Neuronal stem cell (in vitro differentiated cells): ENCODE data around the gene RPEL1.

Source experiments
- DNase-seq: peaks from one replicate; pipeline ENCODE4 v3.0.0-alpha.2; 2013; ENCODE audit warnings: low spot score
- H2AFZ ChIP-seq: one replicate; pipeline ENCODE4 v1.6.1; 2013; ENCODE audit warnings: mild to moderate bottlenecking, low read length, inconsistent platforms
- H2AK5ac ChIP-seq: 2 replicates; pipeline ENCODE4 v1.6.1; 2013; ENCODE audit warnings: low read depth, mild to moderate bottlenecking, inconsistent platforms, low read length, moderate library complexity, mixed read lengths
- H2BK120ac ChIP-seq: 2 replicates; pipeline ENCODE4 v1.6.1; 2013; ENCODE audit warnings: low read depth, mild to moderate bottlenecking, inconsistent platforms, low read length, moderate library complexity, mixed read lengths
- H2BK12ac ChIP-seq: one replicate; pipeline ENCODE4 v1.6.1; 2013; ENCODE audit warnings: low read length, inconsistent platforms
- H2BK15ac ChIP-seq: 2 replicates; pipeline ENCODE4 v1.6.1; 2013; ENCODE audit warnings: mild to moderate bottlenecking, low read length, inconsistent platforms, mixed read lengths
- H2BK5ac ChIP-seq: one replicate; pipeline ENCODE4 v1.6.1; 2013; ENCODE audit warnings: inconsistent platforms, mild to moderate bottlenecking, low read length, moderate library complexity
- H3K14ac ChIP-seq: one replicate; pipeline ENCODE4 v1.6.1; 2013; ENCODE audit warnings: low read length, inconsistent platforms
- H3K18ac ChIP-seq: 2 replicates; pipeline ENCODE4 v1.6.1; 2013; ENCODE audit warnings: low read length, inconsistent platforms
- H3K23ac ChIP-seq: 2 replicates; pipeline ENCODE4 v1.6.1; 2013; ENCODE audit warnings: low read depth, mild to moderate bottlenecking, mixed read lengths, low read length, inconsistent platforms; ENCODE audit not compliant: poor library complexity
- H3K27ac ChIP-seq: replicated peaks from 3 replicates; pipeline ENCODE4 v1.5.1; 2013; ENCODE audit warnings: low read length, inconsistent platforms
- H3K27me3 ChIP-seq, 3 experiments: 2 replicates each; pipeline ENCODE4 v1.6.1; 2013; ENCODE audit warnings: low read length in 3 of 3, mild to moderate bottlenecking in 2 of 3, inconsistent platforms in 1 of 3, low read depth in 1 of 3, mixed read lengths in 1 of 3, moderate library complexity in 1 of 3; ENCODE audit not compliant: control insufficient read depth in 3 of 3, insufficient read depth in 3 of 3
- H3K36me3 ChIP-seq, 2 donors: replicated peaks in 1 of 2; 2 replicates each; pipeline ENCODE4 v1.6.1; 2013; ENCODE audit warnings: low read length in 2 of 2; ENCODE audit not compliant: control insufficient read depth in 2 of 2, insufficient read depth in 2 of 2
- H3K4ac ChIP-seq: 2 replicates; pipeline ENCODE4 v1.6.1; 2013; ENCODE audit warnings: inconsistent platforms, mild to moderate bottlenecking, low read length, moderate library complexity
- H3K4me1 ChIP-seq, 2 donors: 1 replicate in 1 of 2; 2 replicates in 1 of 2; pipeline ENCODE4 v1.6.1; 2013; ENCODE audit warnings: low read length in 2 of 2, low read depth in 1 of 2; ENCODE audit not compliant: control insufficient read depth in 2 of 2, insufficient read depth in 1 of 2
- H3K4me2 ChIP-seq: one replicate; pipeline ENCODE4 v1.6.1; 2013; ENCODE audit warnings: mild to moderate bottlenecking, low read length, inconsistent platforms; ENCODE audit not compliant: insufficient read depth, poor library complexity, severe bottlenecking
- H3K4me3 ChIP-seq, 2 donors: 2 replicates each; pipeline ENCODE4 v1.5.1; 2013; ENCODE audit warnings: low read length in 2 of 2, mild to moderate bottlenecking in 2 of 2, inconsistent platforms in 1 of 2, moderate library complexity in 1 of 2
- H3K79me1 ChIP-seq: one replicate; pipeline ENCODE4 v1.6.1; 2013; ENCODE audit warnings: low read depth, mild to moderate bottlenecking, inconsistent platforms, low read length, moderate library complexity
- H3K9ac ChIP-seq: one replicate; pipeline ENCODE4 v1.6.1; 2013; ENCODE audit warnings: mild to moderate bottlenecking, low read depth, low read length, inconsistent platforms; ENCODE audit not compliant: poor library complexity
- H3K9me3 ChIP-seq, 2 donors: replicated peaks in 1 of 2; 2 replicates each; pipeline versions ENCODE3 to v1.6.1; 2013; ENCODE audit warnings: low read length in 2 of 2, mild to moderate bottlenecking in 2 of 2, inconsistent platforms in 1 of 2, low read depth in 1 of 2, mixed read lengths in 1 of 2, moderate library complexity in 1 of 2; ENCODE audit not compliant: control insufficient read depth in 2 of 2, insufficient read depth in 1 of 2
- H4K8ac ChIP-seq: one replicate; pipeline ENCODE4 v1.6.1; 2013; ENCODE audit warnings: low read depth, mild to moderate bottlenecking, inconsistent platforms, low read length, moderate library complexity
- H4K91ac ChIP-seq: one replicate; pipeline ENCODE4 v1.6.1; 2013; ENCODE audit warnings: low read length, low read depth, mild to moderate bottlenecking, inconsistent platforms; ENCODE audit not compliant: poor library complexity
- WGBS, 2 donors: extraction: QIAGEN DNeasy Blood & Tissue Kit; methylation state at CpG; one replicate each; pipeline ENCODE4 v1.1.7; 2013; ENCODE audit warnings: missing lambda C conversion rate in 2 of 2, mixed read lengths in 1 of 2; ENCODE audit not compliant: insufficient read length in 2 of 2, insufficient replicate concordance in 1 of 2; ENCODE audit errors: extremely low coverage in 2 of 2; 5-methylcytosine and 5-hydroxymethylcytosine counted together

RPEL1 gene

GRCh38 chr10:103273041-103273441, 27.4 kb downstream of the RPEL1 start:
- Histone ChIP-seq H2BK15ac (no peak overlapping the region), H2AFZ (no peak overlapping the region), H3K4me1 (peaks cover 5 to 13% of the 10 kb centered on the region in 2 donors), H3K9ac (no peak overlapping the region), H4K8ac (no peak overlapping the region), H3K18ac (no peak overlapping the region), H3K27ac (no peak overlapping the region), H4K91ac (no peak overlapping the region), H2BK120ac (no peak overlapping the region), H2BK5ac (no peak overlapping the region), H3K4ac (no peak overlapping the region), H3K27me3 (peaks cover 9 to 29% (median 17%) of the 10 kb centered on the region in 3 experiments), H2AK5ac (no peak overlapping the region), H3K79me1 (no peaks in the 10 kb centered on the region), H3K4me3 (no peak overlapping the region), H3K14ac (no peak overlapping the region), H3K4me2 (no peak overlapping the region), H2BK12ac (no peak overlapping the region), H3K36me3 (no peaks in the 10 kb centered on the region), H3K23ac (no peak overlapping the region), H3K9me3 (peaks cover 0 to 5% of the 10 kb centered on the region in 2 donors)
- no CpG with 5 or more reads among the region's 4 CpGs for WGBS, 2 donors
- DNase-seq = no peak

GRCh38 chr10:103276251-103276895, 30.7 kb downstream of the RPEL1 start:
- H2AK5ac ChIP-seq = no peak overlapping the region
- no CpG with 5 or more reads among the region's 21 CpGs for WGBS, 2 donors
- DNase-seq = no peak
- H3K4me3 ChIP-seq = peak overlapping the region; percentile 67 to 79
- H3K9me3 ChIP-seq = peaks cover 0 to 5% of the 10 kb centered on the region in 2 donors
- H3K27ac ChIP-seq = no peak overlapping the region
- no peak overlapping the region for H2BK15ac ChIP-seq
- no peak overlapping the region for H2BK120ac ChIP-seq
- H3K9ac ChIP-seq = peak overlapping the region; percentile 72
- H3K4ac ChIP-seq = no peak overlapping the region
- H3K18ac ChIP-seq = peak overlapping the region; percentile 74
- peaks cover 12 to 17% of the 10 kb centered on the region in 2 donors for H3K4me1 ChIP-seq
- no peak overlapping the region for H4K8ac ChIP-seq
- no peak overlapping the region for H2BK12ac ChIP-seq
- no peak overlapping the region for H3K14ac ChIP-seq
- H3K36me3 ChIP-seq = peaks cover 0 to 14% of the 10 kb centered on the region in 2 donors
- peaks cover 13 to 36% (median 17%) of the 10 kb centered on the region in 3 experiments for H3K27me3 ChIP-seq
- peak overlapping the region; percentile 98 for H2AFZ ChIP-seq
- H3K23ac ChIP-seq = no peak overlapping the region
- peak overlapping the region; percentile 95 for H3K4me2 ChIP-seq
- no peaks in the 10 kb centered on the region for H3K79me1 ChIP-seq
- H4K91ac ChIP-seq = no peak overlapping the region
- peak overlapping the region; percentile 46 for H2BK5ac ChIP-seq

- Histone ChIP-seq H3K27me3 (peaks cover 13 to 36% (median 17%) of the 10 kb centered on the region in 3 experiments), H3K4me3 (peak within 1 kb of the TSS; percentile 67 to 79), H3K23ac (peak within 1 kb of the TSS; percentile 81), H2AFZ (peak within 1 kb of the TSS; percentile 98), H3K18ac (peak within 1 kb of the TSS; percentile 92), H3K9ac (peak within 1 kb of the TSS; percentile 86), H3K36me3 (peaks cover 0 to 14% of the 10 kb centered on the region in 2 donors), H2BK120ac (no peak within 1 kb of the TSS), H2BK15ac (no peak within 1 kb of the TSS), H4K8ac (no peak within 1 kb of the TSS), H3K79me1 (no peaks in the 10 kb centered on the region), H2BK12ac (peak within 1 kb of the TSS; percentile 88), H3K27ac (no peak within 1 kb of the TSS), H4K91ac (no peak within 1 kb of the TSS), H3K14ac (peak within 1 kb of the TSS; percentile 83), H3K9me3 (peaks cover 0 to 5% of the 10 kb centered on the region in 2 donors), H2AK5ac (peak within 1 kb of the TSS; percentile 14), H2BK5ac (peak within 1 kb of the TSS; percentile 46), H3K4ac (no peak within 1 kb of the TSS), H3K4me2 (peak within 1 kb of the TSS; percentile 95), H3K4me1 (peaks cover 19 to 23% of the 10 kb centered on the region in 2 donors)
- no CpG with 5 or more reads among the region's 105 CpGs for WGBS, 2 donors
- peak; percentile 75 for DNase-seq
Measured at GRCh38 chr10:103276896-103277712, 31.4 kb downstream of the RPEL1 start, which contains the start of gene INA. INA (plus strand) TSS chr10:103277138; CDS start chr10:103277212, 74 bp downstream.
